HG02981 (cell line): ENCODE measurements around the gene ULBP2.
"Not testable (repeated sequence)": the region's sequence is repeated elsewhere in the genome, so short reads cannot be mapped to it uniquely, and the experiment has no call there.

ENCODE experiments used
- ATAC-seq: cut with Tn5 transposase; IDR thresholded peaks from one replicate; pipeline ENCODE4 v1.9.1; 2021; ENCODE audit warnings: mild to moderate bottlenecking, moderate library complexity; ENCODE audit not compliant: unreplicated experiment

The ULBP2 gene

GRCh38 chr6:149908480-149908879 lies 33.3 kb upstream of the ULBP2 start:
- ATAC-seq, result not testable (repeated sequence)

- no peak for ATAC-seq
Observed at GRCh38 chr6:149909701-149910470, 31.9 kb upstream of the ULBP2 start.

- ATAC-seq, result no peak
Observed at GRCh38 chr6:149910721-149911151, 31.1 kb upstream of the ULBP2 start.

- not testable (repeated sequence) for ATAC-seq
Observed at GRCh38 chr6:149912680-149913079, 29.1 kb upstream of the ULBP2 start.

- no peak for ATAC-seq
Observed at GRCh38 chr6:149913085-149913484, 28.7 kb upstream of the ULBP2 start.

- no peak for ATAC-seq
Observed at GRCh38 chr6:149913540-149914240, 28.1 kb upstream of the ULBP2 start.

GRCh38 chr6:149915970-149916865 lies 25.6 kb upstream of the ULBP2 start:
- no peak for ATAC-seq

- ATAC-seq, result no peak
Observed at GRCh38 chr6:149917679-149918078, 24.1 kb upstream of the ULBP2 start.

GRCh38 chr6:149918151-149918905 lies 23.5 kb upstream of the ULBP2 start:
- ATAC-seq, result no peak

GRCh38 chr6:149919126-149919833 lies 22.5 kb upstream of the ULBP2 start:
- ATAC-seq, result not testable (repeated sequence)

- no peak for ATAC-seq
Observed at GRCh38 chr6:149919834-149920225, 22.0 kb upstream of the ULBP2 start.

GRCh38 chr6:149921361-149921760 lies 20.5 kb upstream of the ULBP2 start:
- ATAC-seq, result no peak

- ATAC-seq, result not testable (repeated sequence)
Observed at GRCh38 chr6:149922091-149922490, 19.7 kb upstream of the ULBP2 start.

GRCh38 chr6:149922642-149923326 lies 19.0 kb upstream of the ULBP2 start, which contains the start of gene RAET1G:
RAET1G (minus strand) TSS chr6:149923121; CDS start chr6:149923010, 111 bp downstream.
- no peak for ATAC-seq

- ATAC-seq, result no peak
Observed at GRCh38 chr6:149923327-149923986, 18.4 kb upstream of the ULBP2 start.

- ATAC-seq, result no peak
Observed at GRCh38 chr6:149924206-149924932, 17.4 kb upstream of the ULBP2 start.

GRCh38 chr6:149924933-149925252 lies 16.9 kb upstream of the ULBP2 start:
- ATAC-seq, result no peak
